Keratinocyte (primary cell): ENCODE results near the gene NETO2.

Source experiments
- EZH2 ChIP-seq: IDR thresholded peaks from one replicate; pipeline ENCODE4 v1.6.1; 2012; ENCODE audit warnings: inconsistent platforms, mild to moderate bottlenecking, low read length, moderate library complexity
- TF ChIP-seq, protein P1 (sequence below), 3 experiments: IDR thresholded peaks in 1 of 3; conservative IDR thresholded peaks in 1 of 3; optimal IDR thresholded peaks in 1 of 3; 2 replicates in 2 of 3; 3 replicates in 1 of 3; pipeline versions ENCODE3 to v1.5.1; 2011; ENCODE audit warnings: low read length in 3 of 3, mild to moderate bottlenecking in 3 of 3, moderate library complexity in 2 of 3, control low read depth in 1 of 3, inconsistent platforms in 1 of 3; ENCODE audit not compliant: insufficient read depth in 2 of 3; ENCODE audit errors: extremely low read depth in 1 of 3

- no peak for TF ChIP-seq EZH2
- TF ChIP-seq, protein P1, sequence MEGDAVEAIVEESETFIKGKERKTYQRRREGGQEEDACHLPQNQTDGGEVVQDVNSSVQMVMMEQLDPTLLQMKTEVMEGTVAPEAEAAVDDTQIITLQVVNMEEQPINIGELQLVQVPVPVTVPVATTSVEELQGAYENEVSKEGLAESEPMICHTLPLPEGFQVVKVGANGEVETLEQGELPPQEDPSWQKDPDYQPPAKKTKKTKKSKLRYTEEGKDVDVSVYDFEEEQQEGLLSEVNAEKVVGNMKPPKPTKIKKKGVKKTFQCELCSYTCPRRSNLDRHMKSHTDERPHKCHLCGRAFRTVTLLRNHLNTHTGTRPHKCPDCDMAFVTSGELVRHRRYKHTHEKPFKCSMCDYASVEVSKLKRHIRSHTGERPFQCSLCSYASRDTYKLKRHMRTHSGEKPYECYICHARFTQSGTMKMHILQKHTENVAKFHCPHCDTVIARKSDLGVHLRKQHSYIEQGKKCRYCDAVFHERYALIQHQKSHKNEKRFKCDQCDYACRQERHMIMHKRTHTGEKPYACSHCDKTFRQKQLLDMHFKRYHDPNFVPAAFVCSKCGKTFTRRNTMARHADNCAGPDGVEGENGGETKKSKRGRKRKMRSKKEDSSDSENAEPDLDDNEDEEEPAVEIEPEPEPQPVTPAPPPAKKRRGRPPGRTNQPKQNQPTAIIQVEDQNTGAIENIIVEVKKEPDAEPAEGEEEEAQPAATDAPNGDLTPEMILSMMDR (optimal IDR thresholded peaks at IDR 0.05 in 1 of 3, IDR thresholded peaks at IDR 0.05 in 1 of 3, conservative IDR thresholded peaks at IDR 0.05 in 1 of 3; ENCODE audit: extremely low read depth in 1 of 3, insufficient read depth in 2 of 3, low read length in 3 of 3): no peak
Measured at GRCh38 chr16:47150067-47150466, 6.3 kb upstream of the NETO2 start.
